H1 (cell line): Measurements from ENCODE around the gene MACROD1.

Experiments used
- CHD7 ChIP-seq: fragments of 300-600 bp; sonication (generic); IDR thresholded peaks from 2 replicates; pipeline ENCODE4 v1.7.1; 2012; ENCODE audit warnings: low read length, moderate library complexity, mild to moderate bottlenecking, inconsistent platforms; ENCODE audit not compliant: insufficient replicate concordance
- CREB1 ChIP-seq: IDR thresholded peaks from 2 replicates; pipeline ENCODE4 v1.6.1; 2012; ENCODE audit warnings: inconsistent platforms
- CTCF ChIP-seq, 3 experiments: IDR thresholded peaks; 1 replicate in 2 of 3; 2 replicates in 1 of 3; pipeline versions ENCODE4 v1.5.1 to v1.6.1; 2011; ENCODE audit warnings: low read length in 3 of 3, mild to moderate bottlenecking in 3 of 3, inconsistent platforms in 2 of 3, low read depth in 1 of 3, moderate library complexity in 1 of 3; ENCODE audit not compliant: insufficient read depth in 1 of 3; ENCODE audit errors: control extremely low read depth in 1 of 3
- YY1 ChIP-seq: IDR thresholded peaks from 2 replicates; pipeline ENCODE4 v1.6.1; 2011; ENCODE audit warnings: low read depth, mild to moderate bottlenecking, low read length

- no peak for TF ChIP-seq CTCF (IDR thresholded peaks at IDR 0.05; ENCODE audit: control extremely low read depth in 1 of 3, insufficient read depth in 1 of 3, low read depth in 1 of 3, low read length in 3 of 3)
- no peak for TF ChIP-seq CHD7
- TF ChIP-seq CREB1, result no peak
- TF ChIP-seq YY1, result no peak
Observed at GRCh38 chr11:64007160-64007628, 158.7 kb downstream of the MACROD1 start.
